NB4 (cell line): ENCODE results near the gene SLAMF7.

ENCODE experiments used
- CTCF ChIP-seq: IDR thresholded peaks from one replicate; pipeline ENCODE4 v1.5.1; 2012; ENCODE audit warnings: low read depth, low read length
- MYC ChIP-seq: IDR thresholded peaks from 2 replicates; pipeline ENCODE4 v1.6.1; 2011; ENCODE audit warnings: low read depth, low read length
- POLR2A ChIP-seq: IDR thresholded peaks from 2 replicates; pipeline ENCODE4 v1.6.1; 2011; ENCODE audit warnings: mild to moderate bottlenecking; ENCODE audit not compliant: insufficient read length; ENCODE audit errors: extremely low read depth

DNA sequence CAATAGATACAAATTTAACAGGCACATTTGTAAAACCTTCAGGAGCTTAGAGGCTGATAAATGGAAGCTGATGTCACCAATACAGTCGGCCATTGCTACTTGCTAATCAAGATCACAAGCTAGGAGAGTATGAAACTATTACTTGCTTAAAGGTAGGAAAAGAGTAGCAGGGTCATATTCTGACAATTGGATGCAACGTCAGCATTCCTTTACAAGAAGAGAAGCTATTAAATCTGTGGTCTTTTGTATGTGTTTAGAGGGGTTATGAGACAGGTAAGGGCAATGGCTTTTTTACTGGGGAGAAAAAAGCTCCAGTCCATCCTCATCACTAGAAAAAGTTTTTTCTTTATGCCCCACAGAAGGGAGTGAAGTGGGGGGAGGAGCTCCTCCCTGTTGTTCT is 15.7 kb upstream of the SLAMF7 start:
- TF ChIP-seq CTCF: no peak
- no peak for TF ChIP-seq POLR2A
- TF ChIP-seq MYC: no peak
